GM18867 (cell line): ENCODE data around the gene TVP23A.
A peak's percentile ranks its signal among the peaks of the same experiment; 100 is the strongest.
"Not testable (repeated sequence)": the region's sequence is repeated elsewhere in the genome, so short reads cannot be mapped to it uniquely, and the experiment has no call there.

Source experiments
- ATAC-seq: cut with Tn5 transposase; IDR thresholded peaks from one replicate; pipeline ENCODE4 v1.9.1; 2021; ENCODE audit warnings: mild to moderate bottlenecking, moderate library complexity; ENCODE audit not compliant: unreplicated experiment

Gene TVP23A

GRCh38 chr16:10752843-10753523 is 65.6 kb downstream of the TVP23A start:
- no peak for ATAC-seq

GRCh38 chr16:10751291-10751697 is 67.3 kb downstream of the TVP23A start:
- ATAC-seq: no peak

GRCh38 chr16:10750793-10751192 is 67.8 kb downstream of the TVP23A start:
- no peak for ATAC-seq

- ATAC-seq: no peak
Observed at GRCh38 chr16:10745841-10746240, 72.8 kb downstream of the TVP23A start.

- no peak for ATAC-seq
Observed at GRCh38 chr16:10744370-10745030, 74.1 kb downstream of the TVP23A start.

GRCh38 chr16:10743610-10744369 is 74.8 kb downstream of the TVP23A start, which contains the start of gene NUBP1:
TSS of gene NUBP1 (plus strand) at chr16:10743842. CDS start at chr16:10743864, 22 bp downstream.
- peak; percentile 78 for ATAC-seq

GRCh38 chr16:10743227-10743609 is 75.4 kb downstream of the TVP23A start:
- no peak for ATAC-seq

- no peak for ATAC-seq
Observed at GRCh38 chr16:10741844-10742243, 76.8 kb downstream of the TVP23A start.

- ATAC-seq: not testable (repeated sequence)
Observed at GRCh38 chr16:10741249-10741648, 77.3 kb downstream of the TVP23A start.

GRCh38 chr16:10740845-10741208 is 77.8 kb downstream of the TVP23A start:
- no peak for ATAC-seq

- ATAC-seq: no peak
Observed at GRCh38 chr16:10740000-10740844, 78.4 kb downstream of the TVP23A start.

GRCh38 chr16:10738231-10739077 is 80.1 kb downstream of the TVP23A start:
- peak; percentile 73 for ATAC-seq

GRCh38 chr16:10737068-10737625 is 81.4 kb downstream of the TVP23A start:
- ATAC-seq: peak; percentile 34

- no peak for ATAC-seq
Observed at GRCh38 chr16:10731790-10732189, 86.8 kb downstream of the TVP23A start.

- ATAC-seq: no peak
Observed at GRCh38 chr16:10729104-10730048, 89.2 kb downstream of the TVP23A start.

GRCh38 chr16:10728003-10728887 is 90.3 kb downstream of the TVP23A start:
- peak; percentile 88 for ATAC-seq
